Measurements from ENCODE around the gene PCED1A. TPM values are rescaled to one million over a fixed set of nuclear protein-coding genes. Genes with fewer than 3 reads are reported as not detected.

The PCED1A gene
- total and polyA plus RNA-seq, 9 of the 15 experiments (the other 6 are each of a cell fraction or from before 2014, with no cell fraction given): 1.5 to 11.5 (median 5.9) TPM

- TF ChIP-seq, protein P1, sequence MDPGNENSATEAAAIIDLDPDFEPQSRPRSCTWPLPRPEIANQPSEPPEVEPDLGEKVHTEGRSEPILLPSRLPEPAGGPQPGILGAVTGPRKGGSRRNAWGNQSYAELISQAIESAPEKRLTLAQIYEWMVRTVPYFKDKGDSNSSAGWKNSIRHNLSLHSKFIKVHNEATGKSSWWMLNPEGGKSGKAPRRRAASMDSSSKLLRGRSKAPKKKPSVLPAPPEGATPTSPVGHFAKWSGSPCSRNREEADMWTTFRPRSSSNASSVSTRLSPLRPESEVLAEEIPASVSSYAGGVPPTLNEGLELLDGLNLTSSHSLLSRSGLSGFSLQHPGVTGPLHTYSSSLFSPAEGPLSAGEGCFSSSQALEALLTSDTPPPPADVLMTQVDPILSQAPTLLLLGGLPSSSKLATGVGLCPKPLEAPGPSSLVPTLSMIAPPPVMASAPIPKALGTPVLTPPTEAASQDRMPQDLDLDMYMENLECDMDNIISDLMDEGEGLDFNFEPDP (CRISPR knock-in tag; IDR thresholded peaks at IDR 0.05): no peak
- peak; percentile 82 for TF ChIP-seq C11orf30 (IDR thresholded peaks at IDR 0.05; ENCODE audit: low read depth)
- no peak for TF ChIP-seq SPI1 (IDR thresholded peaks at IDR 0.05; ENCODE audit: borderline replicate concordance, low read depth, low read length)
- TF ChIP-seq NFATC3 (IDR thresholded peaks at IDR 0.05): no peak
- TF ChIP-seq HDAC8 (tag; IDR thresholded peaks at IDR 0.05): no peak
- no peak for TF ChIP-seq STAG1 (CRISPR knock-in tag; IDR thresholded peaks at IDR 0.05; ENCODE audit: borderline replicate concordance)
- TF ChIP-seq DPF2 (IDR thresholded peaks at IDR 0.05): 0 out of 2 replicates have a peak, but pooled peaks have one; percentile 28
- peak; percentile 29 for TF ChIP-seq KDM5B (IDR thresholded peaks at IDR 0.05; ENCODE audit: insufficient replicate concordance, low read depth, low read length)
- TF ChIP-seq RFX7 (CRISPR knock-in tag; IDR thresholded peaks at IDR 0.05): no peak
- no peak for TF ChIP-seq ATF7 (IDR thresholded peaks at IDR 0.05)
- no peak for TF ChIP-seq NELFE (IDR thresholded peaks at IDR 0.05; ENCODE audit: insufficient read depth, insufficient read length)
- peak; percentile 68 for TF ChIP-seq MAFG (tag; conservative IDR thresholded peaks at IDR 0.05)
- TF ChIP-seq CSDE1 (IDR thresholded peaks at IDR 0.05): no peak
- TF ChIP-seq, protein P2, sequence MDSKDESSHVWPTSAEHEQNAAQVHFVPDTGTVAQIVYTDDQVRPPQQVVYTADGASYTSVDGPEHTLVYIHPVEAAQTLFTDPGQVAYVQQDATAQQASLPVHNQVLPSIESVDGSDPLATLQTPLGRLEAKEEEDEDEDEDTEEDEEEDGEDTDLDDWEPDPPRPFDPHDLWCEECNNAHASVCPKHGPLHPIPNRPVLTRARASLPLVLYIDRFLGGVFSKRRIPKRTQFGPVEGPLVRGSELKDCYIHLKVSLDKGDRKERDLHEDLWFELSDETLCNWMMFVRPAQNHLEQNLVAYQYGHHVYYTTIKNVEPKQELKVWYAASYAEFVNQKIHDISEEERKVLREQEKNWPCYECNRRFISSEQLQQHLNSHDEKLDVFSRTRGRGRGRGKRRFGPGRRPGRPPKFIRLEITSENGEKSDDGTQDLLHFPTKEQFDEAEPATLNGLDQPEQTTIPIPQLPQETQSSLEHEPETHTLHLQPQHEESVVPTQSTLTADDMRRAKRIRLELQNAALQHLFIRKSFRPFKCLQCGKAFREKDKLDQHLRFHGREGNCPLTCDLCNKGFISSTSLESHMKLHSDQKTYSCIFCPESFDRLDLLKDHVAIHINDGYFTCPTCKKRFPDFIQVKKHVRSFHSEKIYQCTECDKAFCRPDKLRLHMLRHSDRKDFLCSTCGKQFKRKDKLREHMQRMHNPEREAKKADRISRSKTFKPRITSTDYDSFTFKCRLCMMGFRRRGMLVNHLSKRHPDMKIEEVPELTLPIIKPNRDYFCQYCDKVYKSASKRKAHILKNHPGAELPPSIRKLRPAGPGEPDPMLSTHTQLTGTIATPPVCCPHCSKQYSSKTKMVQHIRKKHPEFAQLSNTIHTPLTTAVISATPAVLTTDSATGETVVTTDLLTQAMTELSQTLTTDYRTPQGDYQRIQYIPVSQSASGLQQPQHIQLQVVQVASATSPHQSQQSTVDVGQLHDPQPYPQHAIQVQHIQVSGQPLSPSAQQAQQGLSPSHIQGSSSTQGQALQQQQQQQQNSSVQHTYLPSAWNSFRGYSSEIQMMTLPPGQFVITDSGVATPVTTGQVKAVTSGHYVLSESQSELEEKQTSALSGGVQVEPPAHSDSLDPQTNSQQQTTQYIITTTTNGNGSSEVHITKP (IDR thresholded peaks at IDR 0.05; ENCODE audit: partially characterized antibody): peak; percentile 75
- peak; percentile 37 for TF ChIP-seq ARID1B (IDR thresholded peaks at IDR 0.05)
- TF ChIP-seq BHLHE40 (IDR thresholded peaks at IDR 0.05; ENCODE audit: low read length): peak; percentile 38; the same call in 1 of the 2 replicates
- TF ChIP-seq, protein P3, sequence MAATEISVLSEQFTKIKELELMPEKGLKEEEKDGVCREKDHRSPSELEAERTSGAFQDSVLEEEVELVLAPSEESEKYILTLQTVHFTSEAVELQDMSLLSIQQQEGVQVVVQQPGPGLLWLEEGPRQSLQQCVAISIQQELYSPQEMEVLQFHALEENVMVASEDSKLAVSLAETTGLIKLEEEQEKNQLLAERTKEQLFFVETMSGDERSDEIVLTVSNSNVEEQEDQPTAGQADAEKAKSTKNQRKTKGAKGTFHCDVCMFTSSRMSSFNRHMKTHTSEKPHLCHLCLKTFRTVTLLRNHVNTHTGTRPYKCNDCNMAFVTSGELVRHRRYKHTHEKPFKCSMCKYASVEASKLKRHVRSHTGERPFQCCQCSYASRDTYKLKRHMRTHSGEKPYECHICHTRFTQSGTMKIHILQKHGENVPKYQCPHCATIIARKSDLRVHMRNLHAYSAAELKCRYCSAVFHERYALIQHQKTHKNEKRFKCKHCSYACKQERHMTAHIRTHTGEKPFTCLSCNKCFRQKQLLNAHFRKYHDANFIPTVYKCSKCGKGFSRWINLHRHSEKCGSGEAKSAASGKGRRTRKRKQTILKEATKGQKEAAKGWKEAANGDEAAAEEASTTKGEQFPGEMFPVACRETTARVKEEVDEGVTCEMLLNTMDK (IDR thresholded peaks at IDR 0.05; ENCODE audit: borderline replicate concordance, insufficient read depth, low read depth, low read length, poor library complexity, severe bottlenecking): no peak
Measured at GRCh38 chr20:2820084-2820895, 20.2 kb downstream of the PCED1A start (continued).
